ENCODE measurements around the gene MYL6.
"Not testable (repeated sequence)": the region's sequence is repeated elsewhere in the genome, so short reads cannot be mapped to it uniquely, and the experiment has no call there.

Gene MYL6

DNA sequence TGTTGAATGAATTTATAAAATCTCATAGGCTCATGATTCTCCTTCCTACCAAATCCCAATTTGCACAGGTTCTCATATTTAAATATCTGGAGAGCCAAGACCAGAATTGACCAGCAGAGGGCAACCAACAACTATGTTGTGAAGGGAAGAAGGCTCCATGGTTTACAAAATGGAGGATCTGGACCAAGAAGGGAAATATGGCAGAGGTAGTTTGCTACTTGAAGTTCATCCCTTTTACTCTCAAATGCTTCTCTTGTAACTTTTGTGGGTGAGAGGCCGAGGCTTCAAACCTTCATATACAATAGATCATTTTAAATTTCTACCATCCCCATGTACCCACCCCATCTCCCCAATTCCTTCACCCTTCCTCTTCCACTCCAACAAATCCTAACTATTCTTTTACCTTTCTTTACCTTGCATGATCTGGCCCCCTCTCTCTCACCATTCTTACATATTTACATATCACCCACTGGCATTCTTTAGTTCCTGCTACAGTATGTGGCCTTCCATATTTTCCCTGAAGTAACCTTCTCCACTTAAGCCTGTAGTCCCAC is 34.9 kb downstream of the MYL6 start:
- peak; percentile 2 to 82 for DNase-seq

GRCh38 chr12:56196818-56197550 is 38.8 kb downstream of the MYL6 start:
- DNase-seq: not testable (repeated sequence)

- DNase-seq: no peak
Measured at GRCh38 chr12:56197921-56198635, 39.9 kb downstream of the MYL6 start.

GRCh38 chr12:56198836-56199235 is 40.7 kb downstream of the MYL6 start:
- no peak for DNase-seq

GRCh38 chr12:56202366-56202765 is 44.2 kb downstream of the MYL6 start:
- DNase-seq: no peak

DNA sequence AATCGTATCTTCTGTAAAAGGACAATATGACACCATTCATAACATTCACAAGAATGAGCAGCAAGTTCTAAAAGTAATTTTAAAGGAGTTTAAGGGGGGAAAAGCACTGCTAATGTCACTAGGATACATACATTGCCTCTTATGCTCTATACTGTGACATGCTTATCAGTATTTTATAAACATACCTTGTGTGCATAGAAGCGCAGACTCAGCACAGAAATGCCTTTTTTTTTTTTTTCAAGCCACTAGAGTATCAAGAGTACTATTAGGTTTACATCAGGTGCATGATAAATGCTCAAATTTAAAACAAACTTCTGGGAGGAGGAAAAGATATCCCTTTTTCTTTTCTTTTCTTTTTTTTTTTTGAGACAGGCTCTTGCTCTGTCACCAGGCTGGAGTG is 44.7 kb downstream of the MYL6 start:
- DNase-seq: no peak

DNA sequence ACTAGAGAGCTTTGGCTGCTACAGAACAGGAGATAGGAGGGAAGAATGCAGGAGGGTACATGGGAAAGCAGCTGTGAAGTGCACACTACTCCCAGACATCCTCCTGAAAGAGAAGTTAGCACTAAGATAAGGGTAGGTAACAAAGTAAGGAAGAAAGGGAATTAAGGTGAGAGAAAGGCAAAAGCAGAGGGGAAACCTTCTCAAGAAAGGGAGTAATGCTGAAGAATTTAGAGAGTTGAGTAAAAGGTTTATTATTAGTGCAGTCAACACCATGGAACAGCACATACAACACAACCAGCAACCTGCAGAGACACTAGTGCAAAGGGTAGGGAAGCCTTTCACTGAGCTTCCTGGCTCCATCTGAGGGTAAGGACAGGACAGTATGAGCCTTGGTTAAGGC is 46.1 kb downstream of the MYL6 start:
- no peak for DNase-seq

GRCh38 chr12:56205445-56205844 is 47.3 kb downstream of the MYL6 start:
- DNase-seq: no peak

DNA sequence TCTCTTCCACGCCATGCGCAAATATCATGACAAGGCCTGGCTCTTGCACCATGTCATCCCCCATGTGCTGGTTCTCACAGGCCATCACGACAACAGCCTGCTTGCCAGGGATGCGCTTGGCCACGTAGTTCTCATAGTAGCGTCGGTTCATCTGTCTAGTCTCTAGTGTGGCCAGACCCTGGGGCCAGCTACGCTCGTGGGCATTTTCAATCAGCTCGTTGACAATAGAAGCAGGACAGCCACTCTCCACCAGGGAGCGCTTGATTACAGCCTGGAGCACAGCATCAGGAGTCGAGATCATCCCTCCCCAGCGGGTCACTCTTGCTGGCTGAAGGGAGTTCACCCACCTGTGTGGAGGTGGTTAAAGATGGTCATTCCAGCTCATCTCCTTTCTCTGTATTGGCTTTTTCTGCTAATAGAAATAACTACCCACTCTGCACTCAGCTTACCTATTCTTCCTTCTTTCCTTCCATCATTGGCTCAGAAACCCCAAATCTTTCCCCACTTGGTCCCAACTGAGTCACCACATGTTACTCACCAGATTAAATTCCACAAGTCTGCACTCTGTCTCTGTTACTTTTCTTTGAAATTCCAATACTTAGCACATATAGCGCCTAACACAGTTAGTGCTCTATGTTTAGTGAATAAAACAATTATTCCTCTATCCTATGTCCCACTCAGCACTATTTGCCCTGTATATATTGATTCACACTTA is 48.5 kb downstream of the MYL6 start:
- no peak for DNase-seq

GRCh38 chr12:56208006-56208405 is 49.8 kb downstream of the MYL6 start:
- no peak for DNase-seq
